ENCODE results near the gene OR52H1. TPM values are rescaled to one million over a fixed set of nuclear protein-coding genes. Genes with fewer than 3 reads are reported as not detected.

Gene OR52H1
- total and polyA plus RNA-seq, 2 of the 4 experiments (the other 2 are of a cell fraction) = 0.18 TPM; not detected in 1

DNA sequence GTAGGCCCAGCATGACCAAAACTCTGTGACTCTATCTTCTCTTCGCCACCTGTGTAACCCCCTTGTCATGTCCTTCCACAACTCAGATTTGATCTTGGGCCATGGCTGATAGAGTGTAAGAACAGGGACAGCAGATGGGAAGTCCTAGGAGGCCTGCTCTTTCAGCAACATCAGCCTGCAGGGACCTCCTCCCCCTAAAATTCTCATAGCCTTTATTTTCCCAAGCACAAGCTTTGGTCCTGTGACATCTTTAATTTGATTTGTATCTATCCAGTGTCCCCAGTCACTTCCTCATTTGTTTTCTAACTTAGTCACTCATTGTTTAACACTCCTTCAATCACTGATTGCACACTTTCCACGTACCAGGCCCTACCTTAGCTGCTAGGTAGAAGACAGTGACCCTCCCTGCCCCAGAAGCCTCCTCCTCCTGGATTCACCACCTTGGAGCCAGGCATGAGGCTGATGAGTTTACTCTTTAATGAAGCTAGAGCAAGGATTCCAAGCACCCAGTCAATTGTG, 43.9 kb downstream of the OR52H1 start:
- no peak for ATAC-seq (ENCODE audit: low read depth)
- dilution Hi-C loops (cut with HindIII; ENCODE audit: low sequenced_read_pairs, unreplicated experiment) = no loop called here
- Histone ChIP-seq H3K27me3 (ENCODE audit: control insufficient read depth, insufficient read depth, low read length) (no peaks in the 10 kb centered on the region), H3K14ac (replicated peaks; ENCODE audit: low read depth, low read length) (no peak overlapping the region), H3K23ac (ENCODE audit: low read depth, low read length) (no peak overlapping the region), H2BK120ac (ENCODE audit: low read depth, low read length) (no peak overlapping the region), H2BK15ac (ENCODE audit: low read depth, low read length) (no peak overlapping the region), H3K9ac (ENCODE audit: low read depth, low read length) (no peak overlapping the region), H4K20me1 (ENCODE audit: insufficient read depth, low read length) (no peaks in the 10 kb centered on the region), H2AK5ac (ENCODE audit: low read depth, low read length) (no peak overlapping the region), H2BK5ac (ENCODE audit: low read depth, low read length, poor library complexity, severe bottlenecking) (no peak overlapping the region), H3K9me1 (ENCODE audit: insufficient read depth, low read length) (no peaks in the 10 kb centered on the region), H3K4me3 (ENCODE audit: insufficient read depth, low read depth, low read length) (no peak overlapping the region), H3K4me1 (ENCODE audit: control insufficient read depth, insufficient read depth, low read length) (no peaks in the 10 kb centered on the region), H3K18ac (ENCODE audit: low read depth, low read length) (no peak overlapping the region), H4K5ac (ENCODE audit: low read depth, low read length) (no peak overlapping the region), H3K27ac (ENCODE audit: insufficient read depth, low read length) (no peak overlapping the region), H3K9me3 (ENCODE audit: control insufficient read depth, insufficient read depth, low read length) (no peaks in the 10 kb centered on the region), H3K36me3 (ENCODE audit: control insufficient read depth, insufficient read depth, low read length) (no peaks in the 10 kb centered on the region), H2AK9ac (replicated peaks; ENCODE audit: low read depth, low read length, poor library complexity) (no peak overlapping the region), H3K56ac (ENCODE audit: extremely low read depth, insufficient read depth, low read length) (no peak overlapping the region), H4K91ac (ENCODE audit: insufficient read depth, low read depth, low read length) (no peak overlapping the region), H3K4me2 (ENCODE audit: low read depth, low read length) (no peak overlapping the region), H2AFZ (replicated peaks; ENCODE audit: low read length, poor library complexity) (no peak overlapping the region), H2BK20ac (ENCODE audit: low read depth, low read length) (no peak overlapping the region), H4K8ac (ENCODE audit: low read depth in 2 of 2, low read length in 2 of 2) (no peak overlapping the region), H3K4ac (ENCODE audit: low read depth, low read length) (no peak overlapping the region), H3K79me1 (ENCODE audit: low read depth in 1 of 2, low read length in 2 of 2) (no peaks in the 10 kb centered on the region)
- TF ChIP-seq POLR2A (IDR thresholded peaks at IDR 0.05; ENCODE audit: low read depth, low read length) = no peak
- TF ChIP-seq MAFK (IDR thresholded peaks at IDR 0.05; ENCODE audit: low read depth, low read length) = no peak
- no peak for TF ChIP-seq MXI1 (IDR thresholded peaks at IDR 0.05; ENCODE audit: borderline replicate concordance, low read depth, low read length)
- no peak for TF ChIP-seq NFE2L2 (IDR thresholded peaks at IDR 0.05; ENCODE audit: low read depth, low read length)
- TF ChIP-seq RFX5 (IDR thresholded peaks at IDR 0.05; ENCODE audit: low read depth, low read length) = no peak
- no peak for TF ChIP-seq ELK1 (IDR thresholded peaks at IDR 0.05; ENCODE audit: borderline replicate concordance, low read depth, low read length)
- TF ChIP-seq FOS (IDR thresholded peaks at IDR 0.05; ENCODE audit: low read depth, low read length) = no peak
- TF ChIP-seq USF2 (IDR thresholded peaks at IDR 0.05; ENCODE audit: low read depth, low read length) = no peak
- no peak for TF ChIP-seq CTCF (conservative IDR thresholded peaks at IDR 0.05; ENCODE audit: low read depth, low read length)
- in situ Hi-C loops (cut with MboI; ENCODE audit: low sequenced_read_pairs) = no loop called here
- intact Hi-C loops (cut with micrococcal nuclease) = no loop called here
- ChIA-PET POLR2A (ENCODE audit: unreplicated experiment) (no interaction called here), CTCF (interaction anchor here (0.7 kb wide), 1 partner anchor 33 kb away, joined by 3 read pairs; no protein-coding TSS in a partner anchor)
- no peak for DNase-seq
- BruUV-seq (replicated peaks) = no TSS peak
- WGBS, 2 experiments (ENCODE audit: extremely low coverage in 2 of 2, insufficient read length in 1 of 2) = no CpG with 5 or more reads among the region's 2 CpGs

Measured in IMR-90 (cell line).